K562 (cell line): ENCODE results near the gene RPS10. TPM values are rescaled to one million over a fixed set of nuclear protein-coding genes. Genes with fewer than 3 reads are reported as not detected.

Source experiments
- ATAC-seq: fragments of 200-7000 bp; cut with Tn5 transposase; 3 replicates; pipeline ENCODE4 v1.9.1; 2020; ENCODE audit warnings: moderate library complexity
- BruUV-seq: library from RNA; stranded (reverse); fragments of 400-500 nt; replicated peaks from 2 replicates; lab custom pipeline; 2021; lab: Mats Ljungman, UMichigan
- CTCF ChIA-PET: fragments of 300-600 bp; formaldehyde crosslinking; extraction: SDS; loops from one replicate; lab custom pipeline; 2021; ENCODE audit warnings: low intra/inter-chr PET ratio; lab: Yijun Ruan, JAX
- POLR2A ChIA-PET: fragments of 300-600, 350-650 bp; sonication (Branson Sonifier 250); formaldehyde crosslinking; extraction: SDS; loops from one replicate; lab custom pipeline; 2021; ENCODE audit warnings: antibody characterized with exemption, inconsistent platforms; lab: Yijun Ruan, JAX
- DNase-seq, 4 experiments: peaks; one replicate each; pipeline versions ENCODE4 v3.0.0 to v3.0.0-alpha.2; 2011 to 2018; ENCODE audit warnings: low spot score in 3 of 4, mixed read lengths in 3 of 4; ENCODE audit errors: extremely low read depth in 1 of 4
- FAIRE-seq: peaks from 2 replicates; lab custom pipeline; 2011; peaks lifted over from hg19 to GRCh38; lab: Jason Lieb, UNC
- H2AFZ ChIP-seq: 2 replicates; pipeline ENCODE4 v1.6.0; 2011; ENCODE audit warnings: low read depth, low read length, control low read depth, inconsistent platforms
- H3K27ac ChIP-seq: fragments of 200-600 bp; 3 replicates; pipeline ENCODE4 v1.8.0; 2011; ENCODE audit warnings: low read depth, mild to moderate bottlenecking, control low read depth, inconsistent platforms, low read length, moderate library complexity, mixed read lengths; ENCODE audit errors: extremely low read depth
- H3K27me3 ChIP-seq, 2 experiments: fragments of 300-600 bp in 1 of 2; 2 replicates in 1 of 2; 3 replicates in 1 of 2; pipeline versions ENCODE4 v1.6.0 to v1.8.0; 2011; ENCODE audit warnings: inconsistent platforms in 2 of 2, low read length in 2 of 2, mild to moderate bottlenecking in 1 of 2, mixed read lengths in 1 of 2, moderate library complexity in 1 of 2; ENCODE audit not compliant: control insufficient read depth in 2 of 2, insufficient read depth in 2 of 2
- H3K36me3 ChIP-seq: fragments of 300-600 bp; 3 replicates; pipeline ENCODE4 v1.8.0; 2011; ENCODE audit warnings: mild to moderate bottlenecking, low read length, inconsistent platforms; ENCODE audit not compliant: control insufficient read depth, insufficient read depth
- H3K4me1 ChIP-seq, 2 experiments: fragments of 200-600 bp in 1 of 2; replicated peaks in 1 of 2; 2 replicates in 1 of 2; 3 replicates in 1 of 2; pipeline versions ENCODE4 v1.5.1 to v1.8.0; 2011; ENCODE audit warnings: inconsistent platforms in 2 of 2, low read length in 2 of 2, mild to moderate bottlenecking in 1 of 2, mixed read lengths in 1 of 2, moderate library complexity in 1 of 2; ENCODE audit not compliant: control insufficient read depth in 2 of 2, insufficient read depth in 2 of 2
- H3K4me2 ChIP-seq: 2 replicates; pipeline ENCODE4 v1.6.1; 2011; ENCODE audit warnings: low read length, control low read depth, inconsistent platforms, mixed read lengths; ENCODE audit not compliant: insufficient read depth
- H3K4me3 ChIP-seq: fragments of 200-600 bp; sonication (generic), shearing (Covaris generic); 2 replicates; pipeline ENCODE4 v1.5.1; 2016; ENCODE audit warnings: control low read depth, inconsistent platforms
- H3K79me2 ChIP-seq: fragments of 200-600 bp; 3 replicates; pipeline ENCODE4 v1.8.0; 2011; ENCODE audit warnings: low read length, inconsistent platforms; ENCODE audit not compliant: control insufficient read depth, insufficient read depth
- H3K9ac ChIP-seq, 2 experiments: 2 replicates each; pipeline versions ENCODE4 v1.6.0 to v1.6.1; 2011; ENCODE audit warnings: low read depth in 2 of 2, low read length in 2 of 2, control low read depth in 1 of 2, inconsistent platforms in 1 of 2, mild to moderate bottlenecking in 1 of 2, mixed read lengths in 1 of 2; ENCODE audit not compliant: insufficient read depth in 1 of 2
- H3K9me1 ChIP-seq: one replicate; pipeline ENCODE4 v1.6.0; 2011; ENCODE audit warnings: inconsistent platforms, mild to moderate bottlenecking, low read length, moderate library complexity; ENCODE audit not compliant: control insufficient read depth, insufficient read depth
- H3K9me3 ChIP-seq: replicated peaks from 2 replicates; pipeline ENCODE4 v1.5.1; 2011; ENCODE audit warnings: low read depth, low read length, inconsistent platforms; ENCODE audit not compliant: control insufficient read depth, insufficient read depth
- H4K20me1 ChIP-seq: replicated peaks from 2 replicates; pipeline ENCODE4 v1.6.1; 2011; ENCODE audit warnings: low read length, inconsistent platforms, mixed read lengths; ENCODE audit not compliant: control insufficient read depth, insufficient read depth
- E2F6 ChIP-seq, 2 experiments: IDR thresholded peaks; 2 replicates each; pipeline ENCODE4 v1.6.1; 2011; ENCODE audit warnings: borderline replicate concordance in 1 of 2, control low read depth in 1 of 2, low read depth in 1 of 2, low read length in 1 of 2, mild to moderate bottlenecking in 1 of 2, mixed read lengths in 1 of 2, moderate library complexity in 1 of 2; ENCODE audit not compliant: insufficient read depth in 1 of 2, insufficient read length in 1 of 2, poor library complexity in 1 of 2, severe bottlenecking in 1 of 2; ENCODE audit errors: extremely low read depth in 1 of 2
- FOXK2 ChIP-seq, 2 experiments: fragments of 450-650 bp; IDR thresholded peaks in 1 of 2; conservative IDR thresholded peaks in 1 of 2; 2 replicates each; pipeline ENCODE4 v1.6.1; 2016; ENCODE audit warnings: low read depth in 2 of 2, mild to moderate bottlenecking in 1 of 2
- HDAC3 ChIP-seq: fragments of 450-650 bp; IDR thresholded peaks from 2 replicates; pipeline ENCODE4 v1.6.1; 2018; ENCODE audit warnings: borderline replicate concordance, mild to moderate bottlenecking, moderate library complexity; ENCODE audit not compliant: partially characterized antibody
- HNRNPH1 ChIP-seq: fragments of 200-400 bp; formaldehyde crosslinking; optimal IDR thresholded peaks from 2 replicates; pipeline ENCODE3; 2017; ENCODE audit warnings: low read depth, mild to moderate bottlenecking, low read length, moderate library complexity
- MYNN ChIP-seq, 2 experiments: sonication (generic); formaldehyde crosslinking in 1 of 2; IDR thresholded peaks; 2 replicates each; pipeline versions ENCODE4 v1.5.0 to v1.6.1; 2016 to 2020; ENCODE audit warnings: antibody characterized with exemption in 1 of 2, missing genetic modification reagents in 1 of 2
- SIRT6 ChIP-seq: IDR thresholded peaks from one replicate; pipeline ENCODE4 v1.6.1; 2012; ENCODE audit warnings: low read depth, mild to moderate bottlenecking, control low read depth, inconsistent platforms, low read length, moderate library complexity
- TEAD2 ChIP-seq: fragments of 450-650 bp; IDR thresholded peaks from 2 replicates; pipeline ENCODE4 v1.6.1; 2016; ENCODE audit warnings: missing genetic modification characterization, control low read depth, missing compliant biosample characterization
- THRB ChIP-seq: fragments of 450-650 bp; formaldehyde crosslinking; conservative IDR thresholded peaks from 2 replicates; pipeline ENCODE4 v1.4.0; 2022; ENCODE audit warnings: mild to moderate bottlenecking, missing genetic modification characterization
- ZNF174 ChIP-seq: fragments of 250-450 bp; sonication (Bioruptor Pico); IDR thresholded peaks from 2 replicates; pipeline ENCODE4 v1.4.0; 2020; ENCODE audit warnings: mild to moderate bottlenecking
- ZNF512 ChIP-seq: IDR thresholded peaks from 2 replicates; pipeline ENCODE4 v1.6.1; 2016; ENCODE audit warnings: missing genetic modification characterization, missing compliant biosample characterization
- WGBS: fragments of 100-300 bp; shearing (Covaris generic); methylation state at CpG from one replicate; pipeline ENCODE4 v1.1.6; 2016; ENCODE audit warnings: low coverage, mixed read lengths; ENCODE audit not compliant: insufficient coverage; ENCODE audit errors: missing lambda C conversion rate; 5-methylcytosine and 5-hydroxymethylcytosine counted together
- in situ Hi-C: fragments of 300-500 bp; cut with MboI; formaldehyde crosslinking; loops from 4 replicates; pipeline ENCODE4 v1.15.0; 2018; ENCODE audit warnings: inconsistent platforms, mixed read lengths
- intact Hi-C: fragments of 100-400 bp; cut with micrococcal nuclease; formaldehyde crosslinking; loops from 2 replicates; pipeline ENCODE4 v1.14.2; 2022
- polyA plus RNA-seq, 8 experiments: library from polyadenylated mRNA; depleted of rRNA in 4 of 8; stranded (reverse) in 5 of 8; unstranded in 3 of 8; fragments of >200 nt; fragmentation: Nextera tagmentation in 2 of 8; fragmentation: Illumina TruSeq in 1 of 8; extraction: Ambion mirVana in 2 of 8; extraction: Trizol in 1 of 8; gene quantifications; 2 replicates each; pipeline versions ENCODE4 v1.2.1 to v1.2.3, GENCODE V29; 2011 to 2014; ENCODE audit warnings: inconsistent platforms in 1 of 8, missing spikeins in 1 of 8
- total RNA-seq, 7 experiments: library from RNA; depleted of rRNA in 6 of 7; stranded (reverse); fragments of >200 nt in 6 of 7; fragmentation: Illumina TruSeq in 2 of 7; extraction: Trizol in 2 of 7; gene quantifications; 2 replicates each; pipeline versions ENCODE4 v1.2.1 to v1.2.3, GENCODE V29; 2011 to 2021; ENCODE audit warnings: low replicate concordance in 1 of 7

The RPS10 gene
- total and polyA plus RNA-seq, 9 of the 15 experiments (the other 6 are each of a cell fraction or from before 2014, with no cell fraction given), result 2,680 to 5,251 (median 3,876) TPM

GRCh38 chr6:34462551-34462971 lies 36.7 kb upstream of the RPS10 start (continued):
- TF ChIP-seq E2F6 (IDR thresholded peaks at IDR 0.05; ENCODE audit: borderline replicate concordance in 1 of 2, extremely low read depth in 1 of 2, insufficient read depth in 1 of 2, insufficient read length in 1 of 2, low read depth in 1 of 2, low read length in 1 of 2, poor library complexity in 1 of 2, severe bottlenecking in 1 of 2), result no peak
- TF ChIP-seq SIRT6, result no peak
- no peak for TF ChIP-seq FOXK2 (conservative IDR thresholded peaks at IDR 0.05 in 1 of 2, IDR thresholded peaks at IDR 0.05 in 1 of 2; ENCODE audit: low read depth in 2 of 2)
- TF ChIP-seq HDAC3, result no peak

- H4K20me1 ChIP-seq, result no peaks in the 10 kb centered on the region
- no peak overlapping the region for H3K4me3 ChIP-seq
- 51% methylated on average over 6 of the region's 6 CpGs for WGBS
- ChIA-PET CTCF (interaction anchor here (3.5 kb wide), 1 partner anchor 148 kb away, joined by 38 read pairs; no protein-coding TSS in a partner anchor), POLR2A (interaction anchor here (0.7 to 1.3 kb wide), 5 partner anchors 8 to 150 kb away, joined by 3 to 5 read pairs (median 5); no protein-coding TSS in a partner anchor)
- no peak for DNase-seq
- intact Hi-C loops (no loop called here), in situ Hi-C loops (loop anchor here (25.0 kb wide), 1 partner anchor 675 kb away; the partner anchor contains the start of gene TCP11)
- H3K9me1 ChIP-seq, result no peaks in the 10 kb centered on the region
- H3K4me1 ChIP-seq, result peaks cover 12 to 31% of the 10 kb centered on the region in 2 experiments; a peak in 4 of 5 replicates
- no peaks in the 10 kb centered on the region for H3K36me3 ChIP-seq
- no peaks in the 10 kb centered on the region for H3K79me2 ChIP-seq
- H3K9ac ChIP-seq, result peak overlapping the region in 1 of 2 experiments; percentile 44; a peak in 2 of 4 replicates
- FAIRE-seq, result no peak
- peak overlapping the region; percentile 69 for H3K4me2 ChIP-seq
- no TSS peak for BruUV-seq
- peak overlapping the region; percentile 92 for H2AFZ ChIP-seq
- no peaks in the 10 kb centered on the region for H3K9me3 ChIP-seq
- no peak overlapping the region for H3K27ac ChIP-seq
- no peak for ATAC-seq
- H3K27me3 ChIP-seq, result no peaks in the 10 kb centered on the region
- TF ChIP-seq MYNN (IDR thresholded peaks at IDR 0.05) (no peak), MYNN (CRISPR knock-in tag; IDR thresholded peaks at IDR 0.05) (no peak), THRB (CRISPR knock-in tag) (peak; percentile 34; the same call in 1 of the 2 replicates), TEAD2 (tag) (no peak), ZNF174 (CRISPR knock-in tag) (no peak), ZNF512 (tag) (peak; percentile 79), HNRNPH1 (no peak)
These were observed 36.1 kb upstream of the RPS10 start for GRCh38 chr6:34462010-34462409.
